CD4-positive, alpha-beta T cell treated with Interleukin-6 at 100 ng/mL for 8 hours (primary cell): ENCODE data around the gene COX5A.
"Not testable (repeated sequence)": the region's sequence is repeated elsewhere in the genome, so short reads cannot be mapped to it uniquely, and the experiment has no call there.

ENCODE experiments used
- DNase-seq: peaks from one replicate; pipeline ENCODE4 v3.0.0-alpha.2; 2020; ENCODE audit warnings: mixed read lengths, low spot score

COX5A gene

DNA sequence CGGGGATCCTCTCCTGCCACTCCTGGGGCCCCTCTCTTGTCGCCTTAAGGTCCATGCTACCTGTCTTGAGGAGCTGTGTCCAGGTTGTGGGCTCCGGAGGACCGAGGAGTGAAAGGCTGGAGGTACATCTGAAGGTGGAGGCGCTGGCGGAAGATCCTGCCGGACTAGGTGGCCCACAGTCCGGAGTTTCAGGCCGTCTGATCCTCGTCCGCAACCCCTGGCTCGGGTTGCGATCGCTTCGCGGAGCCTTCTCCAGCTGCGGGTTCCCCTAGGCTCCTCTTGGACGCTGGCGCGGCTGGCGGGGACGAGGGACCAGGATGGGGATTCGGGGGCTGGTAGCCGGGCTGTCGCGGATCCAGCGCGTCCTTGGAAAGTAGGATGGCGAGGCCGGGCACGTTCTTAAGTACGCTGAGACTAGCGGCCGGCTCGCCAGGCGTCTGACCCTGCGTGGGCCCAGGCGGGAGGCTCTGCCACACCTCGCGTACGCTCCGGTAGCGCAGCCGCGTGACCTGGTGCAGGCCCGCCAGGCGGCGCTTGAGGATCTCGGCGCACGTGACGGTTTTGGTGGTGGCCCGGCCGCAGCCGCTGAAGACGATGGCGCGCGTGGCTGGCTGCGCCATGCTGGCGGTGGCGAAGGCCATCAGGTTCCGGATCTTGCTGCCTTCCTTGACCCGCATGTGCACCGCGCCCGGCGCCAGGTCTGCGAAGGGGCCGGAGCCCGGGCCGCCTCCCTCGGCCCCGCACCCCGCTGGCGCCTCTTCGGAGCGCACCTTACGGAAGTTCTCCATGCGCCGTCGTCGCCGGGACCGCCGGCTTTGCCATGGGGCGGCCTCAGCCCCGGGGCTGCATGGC is 18.1 kb upstream of the COX5A start:
- peak; percentile 56 for DNase-seq

DNA sequence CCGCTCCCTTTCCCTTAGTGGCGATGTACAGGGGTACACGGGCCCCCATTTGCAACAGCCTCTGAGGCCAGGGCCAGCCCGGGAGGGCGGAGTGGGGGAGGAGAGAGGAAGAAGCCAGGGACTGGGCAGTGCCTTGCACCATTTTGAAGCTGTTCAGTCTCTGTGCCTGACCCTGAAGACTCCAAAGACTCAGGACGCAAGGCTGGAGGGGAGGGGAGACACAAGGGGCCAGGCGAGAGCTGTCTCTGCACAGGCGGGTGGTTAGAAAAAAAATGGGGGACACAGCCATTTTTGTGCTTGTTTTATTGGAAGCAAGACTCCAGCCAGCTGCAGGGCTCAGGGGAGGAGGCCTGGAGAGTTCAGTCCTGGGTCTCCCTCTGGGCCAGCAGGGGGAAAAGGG is 17.1 kb upstream of the COX5A start:
- DNase-seq: no peak

DNA sequence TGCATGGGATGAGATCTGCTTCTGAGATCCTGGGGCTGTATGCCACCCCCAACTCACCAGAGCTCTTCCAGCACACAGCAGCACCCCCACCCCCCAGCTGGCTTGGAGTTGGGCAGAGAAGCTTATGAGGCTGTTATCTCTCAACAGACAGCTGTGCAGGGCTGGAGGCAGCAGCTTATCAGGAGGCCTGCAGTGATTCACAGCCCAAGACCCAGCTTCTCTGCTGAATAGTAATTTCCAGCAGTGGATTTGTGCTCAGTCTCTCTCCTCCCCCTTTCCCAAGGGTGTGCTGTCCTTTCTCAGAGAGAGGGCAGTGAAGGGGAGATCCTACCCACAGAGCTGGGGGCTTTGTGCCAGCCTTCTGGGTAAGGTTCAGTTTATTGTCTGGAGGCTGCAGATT is 16.6 kb upstream of the COX5A start:
- DNase-seq: no peak

DNA sequence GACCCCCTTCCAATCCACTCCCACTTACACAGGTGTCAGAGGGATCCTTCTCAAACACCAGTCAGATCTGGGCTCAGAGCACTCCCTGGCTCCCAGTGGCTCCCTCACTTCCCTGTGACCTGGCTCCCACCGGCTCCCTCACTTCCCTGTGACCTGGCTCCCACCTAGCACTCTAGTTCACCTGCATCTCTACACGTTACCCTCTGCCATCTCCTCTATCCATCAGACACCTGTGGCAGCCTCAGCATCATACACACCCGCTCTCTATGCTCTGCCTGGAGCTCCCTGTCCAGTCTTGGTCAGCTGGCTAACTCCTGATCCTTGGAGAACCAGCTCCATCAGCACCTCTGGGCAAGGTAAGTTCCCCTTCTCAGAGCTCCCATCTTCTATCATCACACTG is 13.1 kb upstream of the COX5A start:
- DNase-seq: no peak

DNA sequence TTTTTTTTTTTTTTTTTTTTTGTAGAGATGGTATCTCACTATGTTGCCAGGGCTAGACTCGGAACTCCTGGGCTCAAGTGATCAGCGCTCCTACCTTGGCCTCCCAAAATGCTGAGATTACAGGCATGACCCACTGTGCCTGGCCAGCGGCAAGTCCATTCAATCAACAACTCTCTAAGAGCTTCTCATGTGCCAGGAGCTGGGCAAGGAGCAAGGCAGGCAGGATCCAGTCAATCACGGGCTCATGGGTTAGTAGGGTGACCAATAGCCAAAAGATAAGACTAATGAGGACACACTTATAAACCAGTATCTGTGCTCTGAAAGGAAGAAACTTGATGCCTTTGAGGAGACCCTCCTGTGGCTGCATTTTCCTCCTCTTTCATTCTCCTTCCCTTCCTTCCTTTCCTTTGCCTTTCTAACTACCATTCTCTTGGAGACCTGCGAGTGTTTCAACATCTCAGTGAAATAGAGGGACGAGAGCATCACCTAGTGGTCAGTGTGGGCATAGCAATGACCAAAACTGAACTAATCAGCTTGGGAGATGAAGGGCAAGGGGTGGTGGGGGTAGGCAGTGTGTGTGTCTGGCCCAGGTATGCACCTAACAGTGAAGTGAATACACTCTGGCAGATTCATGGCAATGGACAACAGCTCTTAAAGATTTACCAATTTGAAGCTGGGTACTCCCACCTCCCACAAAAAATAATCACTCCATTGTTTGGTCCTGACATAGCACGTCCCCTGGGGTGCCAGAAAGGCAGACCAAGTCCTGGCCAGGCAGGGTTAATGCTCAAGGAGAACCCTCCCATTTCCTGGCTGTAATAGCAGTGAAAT is 12.4 kb upstream of the COX5A start:
- peak; percentile 74 for DNase-seq

DNA sequence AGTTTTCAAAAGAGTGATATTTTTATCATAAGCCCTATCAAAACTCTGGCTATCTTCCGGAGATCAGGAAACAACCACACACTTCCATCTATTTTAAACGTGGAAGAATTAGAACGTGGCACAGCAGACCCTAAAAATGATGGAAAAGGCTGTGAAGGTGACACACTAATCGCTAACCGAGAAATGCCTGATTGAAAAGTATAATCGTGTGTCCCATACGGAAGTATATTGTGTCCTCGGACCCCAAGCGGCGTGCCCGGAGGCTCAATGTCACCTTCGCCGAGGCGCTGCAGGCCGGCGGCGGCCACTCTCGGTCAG is 642 bp downstream of the COX5A start:
- DNase-seq: no peak

DNA sequence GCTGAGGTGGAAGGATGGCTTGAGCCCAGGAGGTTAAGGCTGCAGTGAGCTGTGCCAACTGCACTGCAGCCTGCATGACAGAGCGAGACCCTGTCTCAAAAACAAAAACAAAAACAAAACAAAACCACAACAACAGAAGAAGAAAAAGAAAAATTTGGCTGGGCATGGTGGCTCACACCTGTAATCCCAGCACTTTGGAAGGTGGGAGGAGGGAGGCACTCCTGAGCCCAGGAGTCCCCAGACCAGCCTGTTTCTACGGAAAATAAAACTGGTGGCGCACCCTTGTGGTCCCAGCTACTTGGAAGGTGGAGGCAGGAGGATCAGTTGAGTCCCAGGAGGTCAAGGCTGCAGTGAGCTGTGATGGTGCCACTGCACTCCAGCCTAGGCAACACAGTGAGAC is 2.7 kb downstream of the COX5A start:
- DNase-seq: not testable (repeated sequence)

DNA sequence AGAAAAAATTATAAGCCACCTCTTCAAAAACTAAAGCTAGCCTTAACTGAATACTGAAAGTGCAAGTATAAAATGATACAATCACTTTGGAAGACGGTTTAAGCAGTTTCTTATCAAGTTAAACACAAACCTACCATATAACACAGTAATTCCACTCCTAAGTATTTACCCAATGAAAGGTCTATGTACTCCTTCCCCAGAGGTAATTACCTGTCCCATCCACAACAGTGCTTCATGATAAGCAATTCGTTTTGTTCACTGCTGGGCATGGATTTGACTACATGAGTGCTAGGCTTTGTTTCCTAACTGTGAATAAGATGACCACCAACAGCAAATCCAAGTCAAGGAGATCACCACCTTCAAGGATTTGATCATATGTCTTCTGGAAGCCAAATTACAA is 4.3 kb downstream of the COX5A start:
- DNase-seq: no peak

DNA sequence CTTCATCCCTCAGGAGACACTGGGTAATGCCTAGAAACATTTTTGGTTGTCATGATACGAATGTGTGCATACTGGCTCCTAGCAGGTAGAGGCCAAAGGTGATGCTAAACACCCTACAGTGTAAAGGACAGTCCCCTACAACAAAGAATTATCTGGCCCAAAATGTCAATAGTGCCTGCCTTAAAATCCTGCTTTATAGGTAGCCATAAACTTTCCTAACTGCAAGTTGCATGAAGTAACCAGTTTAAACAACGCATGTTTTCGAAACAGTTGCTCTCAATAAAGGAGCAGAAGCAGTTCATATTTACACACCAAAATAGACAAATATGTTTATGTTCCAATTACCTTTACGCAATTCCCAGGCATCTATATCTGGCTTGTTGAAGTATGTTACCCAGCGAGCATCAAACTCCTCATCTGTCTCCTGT is 9.1 kb downstream of the COX5A start:
- no peak for DNase-seq

DNA sequence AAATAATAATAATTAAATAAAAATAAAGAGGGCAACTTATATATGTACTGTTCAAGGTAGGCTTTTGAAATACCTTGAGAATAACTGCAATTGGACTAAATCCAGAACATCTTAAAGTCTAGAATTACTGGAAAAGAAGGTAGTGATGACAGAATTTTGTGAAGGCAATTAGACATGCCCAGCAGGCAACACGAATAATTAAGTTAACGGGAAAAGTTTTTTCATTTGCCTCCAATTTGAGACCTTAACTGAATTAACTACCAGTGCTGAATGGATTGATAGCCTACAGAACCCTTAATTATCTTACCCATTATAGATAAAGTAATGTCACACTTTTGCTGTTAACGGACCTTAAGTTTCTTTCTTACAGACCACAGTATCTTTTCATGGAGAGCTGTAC is 13.3 kb downstream of the COX5A start:
- DNase-seq: no peak

DNA sequence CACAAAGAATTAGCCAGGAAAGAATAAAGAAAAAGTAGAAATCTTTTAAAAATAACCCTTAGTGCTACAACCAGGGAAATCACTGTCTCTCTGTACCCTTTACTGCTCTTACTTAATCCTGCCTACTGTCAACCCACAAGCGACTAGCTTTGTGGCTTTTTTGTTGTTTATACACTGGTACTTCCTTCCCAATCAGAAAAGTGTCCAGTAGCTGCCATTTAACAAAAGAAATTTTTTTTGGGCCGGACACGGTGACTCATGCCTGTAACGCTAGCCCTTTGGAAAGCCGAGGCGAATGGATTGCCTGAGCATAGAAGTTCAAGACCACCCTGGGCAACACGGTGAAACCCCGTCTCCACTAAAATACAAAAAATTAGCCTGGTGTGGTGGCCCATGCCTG is 17.4 kb downstream of the COX5A start:
- DNase-seq: no peak

DNA sequence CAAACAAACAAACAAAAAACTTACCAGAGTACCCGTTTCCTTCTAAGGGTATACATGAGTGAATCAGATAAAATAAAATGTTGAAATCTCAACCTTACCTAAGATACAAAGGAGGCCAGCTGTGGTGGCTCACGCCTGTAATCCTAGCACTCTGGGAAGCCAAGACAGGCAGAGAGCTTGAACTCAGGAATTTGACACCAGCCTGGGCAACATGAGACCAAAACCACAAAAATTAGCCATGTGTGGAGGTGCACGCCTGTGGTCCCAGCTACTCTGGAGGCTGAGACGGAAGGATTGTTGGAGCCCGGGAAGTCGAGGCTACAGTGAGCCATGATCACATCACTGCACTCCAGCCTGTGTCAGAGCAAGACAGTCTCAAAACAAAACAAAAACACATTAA is 20.2 kb downstream of the COX5A start:
- DNase-seq: no peak

DNA sequence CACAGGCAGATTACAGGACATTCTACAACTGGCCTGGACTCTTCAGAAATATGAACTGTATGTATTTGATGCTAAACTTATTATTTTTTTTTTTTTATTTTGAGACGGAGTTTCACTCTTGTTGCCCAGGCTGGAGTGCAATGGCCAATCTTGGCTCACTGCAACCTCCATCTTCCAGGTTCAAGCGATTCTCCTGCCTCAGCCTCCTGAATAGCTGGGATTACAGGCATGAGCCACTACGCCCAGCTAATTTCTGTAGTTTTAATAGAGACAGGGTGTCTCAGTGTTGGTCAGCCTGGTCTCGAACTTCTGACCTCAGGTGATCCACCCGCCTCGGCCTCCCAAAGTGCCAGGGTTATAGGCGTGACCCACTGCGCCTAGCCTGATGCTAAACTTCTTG is 24.1 kb downstream of the COX5A start:
- DNase-seq: not testable (repeated sequence)

DNA sequence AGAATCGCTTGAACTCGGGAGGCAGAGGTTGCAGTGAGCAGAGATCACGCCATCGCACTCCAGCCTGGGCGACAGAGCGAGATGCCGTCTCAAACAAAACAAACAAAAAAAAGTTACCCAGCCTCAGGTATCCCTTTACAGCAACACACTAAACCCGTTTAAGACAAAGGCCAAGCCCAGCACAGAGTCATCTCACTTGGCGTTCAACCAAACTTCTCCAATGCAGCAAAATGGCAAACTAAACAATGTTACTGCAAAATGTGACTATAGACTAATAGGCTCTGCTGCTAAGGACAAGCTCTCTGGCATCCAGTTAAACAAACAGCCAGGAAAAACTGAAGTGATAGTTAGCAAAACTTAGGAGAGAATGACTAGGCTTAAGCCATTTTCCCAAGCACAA is 24.8 kb downstream of the COX5A start:
- no peak for DNase-seq

DNA sequence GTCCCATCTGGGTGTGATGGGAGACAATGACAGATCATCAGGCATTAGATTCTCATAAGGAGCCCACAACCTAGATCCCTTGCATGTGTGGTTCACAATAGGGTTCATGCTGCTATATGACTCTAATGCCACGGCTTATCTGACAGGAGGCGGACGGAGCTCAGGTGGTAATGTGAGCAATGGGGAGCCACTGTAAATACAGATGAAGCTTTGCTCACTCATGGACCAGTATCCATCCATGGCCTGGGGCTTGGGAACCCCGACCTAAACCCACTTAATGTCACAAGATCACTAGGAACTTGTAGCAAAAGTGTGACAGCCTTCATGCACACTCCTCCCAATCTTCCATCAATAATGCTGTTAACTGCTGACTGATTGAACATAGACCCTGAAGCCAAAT is 29.2 kb downstream of the COX5A start:
- DNase-seq: no peak

DNA sequence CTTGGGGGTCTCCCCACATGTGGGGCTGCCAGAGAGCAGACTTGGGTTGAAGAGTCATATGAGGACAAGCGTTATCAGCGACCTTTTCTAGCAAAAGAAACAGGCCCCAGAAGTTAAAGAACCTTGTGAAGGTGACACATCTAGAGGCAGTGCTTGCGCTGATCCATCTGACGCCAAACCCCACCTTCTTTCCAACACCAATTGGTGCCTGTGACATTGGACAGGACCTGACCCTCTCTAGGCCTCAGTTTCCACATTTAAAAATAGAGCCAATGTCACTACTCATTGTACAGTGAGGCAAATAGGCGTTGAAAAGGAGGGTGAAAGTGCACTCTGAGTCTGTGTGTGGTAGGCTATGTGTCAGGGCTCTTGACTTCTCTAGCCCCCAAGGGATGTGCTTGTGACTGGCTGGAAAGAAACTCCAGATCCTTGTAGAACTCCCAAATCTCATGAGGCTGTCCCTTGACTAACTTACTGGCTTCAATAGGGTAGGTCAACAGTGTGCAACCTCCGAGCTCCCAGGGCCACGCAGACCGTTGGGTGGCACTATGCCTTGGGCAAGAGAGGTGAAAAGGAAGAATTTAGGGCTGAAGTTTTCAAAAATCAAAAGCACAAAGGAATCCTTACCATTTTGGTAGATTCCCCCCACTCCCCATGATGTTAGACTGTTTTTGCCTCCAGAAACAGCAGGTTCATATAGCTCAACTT is 30.6 kb downstream of the COX5A start:
- no peak for DNase-seq

DNA sequence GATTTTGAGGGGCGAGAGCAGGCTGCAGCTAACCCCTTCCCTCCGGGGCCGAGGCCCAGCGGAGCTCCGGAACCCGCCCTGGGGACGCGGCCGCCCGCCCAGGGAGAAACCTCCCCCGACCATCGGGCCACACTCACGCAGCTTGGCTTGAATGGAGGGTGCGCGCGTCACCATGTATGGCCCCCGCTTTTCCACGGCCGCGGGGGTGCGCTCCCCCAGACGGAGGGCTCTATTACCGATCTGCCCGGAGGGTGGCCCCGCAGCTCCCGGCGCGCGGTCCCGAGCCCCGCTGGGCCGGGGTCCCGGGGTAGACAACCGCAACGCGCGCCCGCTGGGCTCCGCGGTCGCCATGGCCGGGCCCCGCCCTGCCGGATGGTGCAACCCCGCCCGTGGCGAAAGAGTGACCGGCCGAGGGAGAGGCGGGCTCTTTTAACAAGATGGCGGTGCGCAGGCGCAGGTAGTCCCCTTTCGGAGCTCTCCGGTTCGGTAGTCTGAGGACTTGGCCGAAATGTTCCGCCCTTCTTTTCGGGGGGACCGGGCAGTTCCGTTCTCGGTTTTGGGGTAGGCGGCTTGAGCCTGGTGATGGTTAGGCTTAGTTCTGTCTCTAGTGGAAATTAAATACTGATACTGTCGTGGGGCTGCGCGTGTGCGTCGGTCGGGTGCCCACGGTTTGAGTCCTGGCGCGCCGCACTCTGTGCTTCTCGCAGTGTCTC is 31.3 kb downstream of the COX5A start, which contains the start of gene FAM219B:
TSS of gene FAM219B (minus strand) at position 402 of the 713 bp plus-strand sequence. CDS start at position 351, 51 bp downstream.
- DNase-seq: peak; percentile 75

DNA sequence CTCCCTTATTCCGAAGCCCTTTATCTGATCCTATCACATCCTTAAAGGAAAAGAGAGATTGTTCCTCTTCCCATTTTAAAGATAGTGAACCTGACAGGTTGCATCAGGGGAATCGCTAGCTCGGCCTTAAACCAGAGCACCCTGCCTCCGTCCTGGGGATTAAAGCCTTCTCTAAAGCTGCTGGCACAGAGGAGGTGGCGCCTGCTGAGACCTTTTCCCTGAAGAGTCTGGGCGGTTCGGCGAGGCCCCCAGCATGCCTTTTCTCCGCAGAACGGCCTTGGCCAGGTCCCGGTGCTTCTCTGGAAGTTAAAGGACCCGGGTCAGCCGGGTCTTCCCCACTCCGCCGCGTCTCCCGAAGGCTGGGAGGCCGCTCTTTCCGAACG is 31.8 kb downstream of the COX5A start:
- peak; percentile 14 for DNase-seq

DNA sequence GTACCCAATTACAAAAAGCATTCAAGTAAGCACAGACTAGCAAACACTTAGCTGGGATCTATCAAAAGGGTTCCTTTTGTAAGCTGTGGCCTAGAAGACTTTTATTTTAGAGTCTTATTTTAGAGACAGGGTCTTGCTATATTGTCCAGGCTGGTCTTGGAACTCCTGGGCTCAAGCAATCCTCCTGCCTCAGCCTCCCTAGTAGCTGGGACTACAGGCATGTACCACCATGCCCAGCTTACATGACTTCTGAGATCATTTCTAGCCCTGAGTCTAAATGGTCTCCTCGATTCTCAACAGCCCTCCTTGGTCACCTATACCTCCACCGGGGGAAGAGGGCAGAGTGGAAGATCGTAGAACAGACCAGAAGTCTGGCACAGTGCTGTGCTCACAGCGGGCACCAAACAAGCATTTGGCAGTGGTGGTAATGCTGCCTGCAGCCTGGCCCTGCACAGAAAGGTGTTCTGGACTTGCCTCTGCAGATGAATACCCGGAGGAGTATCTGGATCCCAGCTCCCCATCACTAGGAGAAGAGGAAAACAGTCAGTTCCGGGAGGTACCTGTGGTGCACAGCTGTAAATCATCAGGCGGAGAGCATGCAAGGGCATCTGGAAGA is 33.6 kb downstream of the COX5A start:
- DNase-seq: no peak

DNA sequence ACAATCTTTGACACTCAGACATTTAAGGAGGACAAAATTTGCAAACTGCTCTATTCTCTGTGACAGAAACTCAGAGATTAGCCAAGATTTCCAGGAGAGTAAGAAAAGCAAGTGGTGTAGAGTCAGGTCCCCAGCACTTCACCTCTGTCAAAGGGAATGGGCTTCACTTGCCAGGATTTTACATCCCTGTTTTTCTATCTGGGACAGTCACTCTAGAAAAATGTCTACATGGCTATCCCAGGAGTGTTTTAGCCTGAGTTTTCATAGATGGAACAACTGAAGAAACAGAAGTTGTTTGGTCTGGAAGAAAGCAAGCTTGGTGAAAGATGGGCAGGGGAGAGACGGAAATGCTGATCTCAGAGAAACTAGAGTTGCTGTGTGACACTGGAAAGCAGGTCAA is 34.2 kb downstream of the COX5A start:
- DNase-seq: no peak

DNA sequence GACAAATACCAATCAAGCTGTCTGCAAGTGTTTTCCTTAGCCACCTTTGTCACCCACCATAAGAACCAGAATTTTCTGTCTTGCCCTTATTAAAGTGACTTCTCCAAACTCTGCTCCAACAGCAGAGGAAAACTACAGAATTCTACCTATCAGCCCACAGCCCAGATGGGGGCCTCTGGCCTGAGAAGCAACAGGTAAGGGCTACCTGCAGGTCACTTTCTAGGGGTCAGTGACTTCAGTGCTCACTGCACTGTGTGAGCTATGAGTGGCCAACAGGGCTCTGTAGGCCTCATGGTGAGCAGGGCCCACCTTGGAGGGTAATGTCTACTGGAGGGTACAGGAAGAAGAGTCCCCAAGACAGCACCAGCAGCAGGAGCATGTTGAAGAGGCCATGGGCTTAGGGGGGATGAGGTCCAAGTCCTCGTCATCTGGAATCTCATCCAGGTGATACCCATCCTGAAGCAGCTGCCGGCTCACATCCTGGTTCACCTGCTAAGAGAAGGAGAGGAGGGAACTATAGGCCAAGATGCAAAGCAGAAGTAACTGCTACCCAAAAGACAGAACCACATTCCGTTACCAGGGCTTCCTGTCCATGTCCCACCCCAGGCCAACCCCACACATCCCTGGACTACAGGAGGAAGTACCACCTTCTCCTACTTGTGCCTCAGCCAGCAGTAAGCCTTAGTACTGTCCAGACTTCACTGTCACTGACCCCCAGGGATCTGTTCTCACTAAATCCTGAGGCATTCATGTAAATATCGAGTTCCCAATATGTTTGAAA is 35.4 kb downstream of the COX5A start:
- no peak for DNase-seq
